ENCODE results near the gene RD3L. TPM values are rescaled to one million over a fixed set of nuclear protein-coding genes. Genes with fewer than 3 reads are reported as not detected.
"Not testable (repeated sequence)": the region's sequence is repeated elsewhere in the genome, so short reads cannot be mapped to it uniquely, and the experiment has no call there.

Gene RD3L
- total RNA-seq = not detected
- not detected for polyA plus RNA-seq
- 0 reads per million in 6 experiments for total RNA-seq

GRCh38 chr14:103941973-103942736, at the start of gene RD3L:
TSS of gene RD3L (minus strand) at chr14:103942529. CDS start at chr14:103941695, 834 bp downstream.
- ATAC-seq (no peak), DNase-seq (no peak)
- H3K36me3 Mint-ChIP-seq = peaks cover 0 to 9% (median 0%) of the 10 kb centered on the region in 3 donors
- H3K4me1 Mint-ChIP-seq = no peaks in the 10 kb centered on the region
- H3K27ac Mint-ChIP-seq = no peak within 1 kb of the TSS
- POLR2A ChIA-PET = no interaction called here
- no peak within 1 kb of the TSS for H3K4me3 Mint-ChIP-seq
- H3K9me3 Mint-ChIP-seq = peaks cover 0 to 9% (median 0%) of the 10 kb centered on the region in 9 donors
- H3K27me3 Mint-ChIP-seq = peaks cover 16 to 46% (median 26%) of the 10 kb centered on the region in 5 donors

GRCh38 chr14:103989964-103990363, 47.6 kb upstream of the RD3L start:
- Mint-ChIP-seq H3K4me3 (peak overlapping the region in 1 of 10 donors; percentile 30), H3K27ac (no peak overlapping the region), H3K36me3 (peaks cover 6 to 15% (median 12%) of the 10 kb centered on the region in 3 donors), H3K27me3 (peaks cover 13 to 38% (median 27%) of the 10 kb centered on the region in 5 donors), H3K9me3 (peaks cover 7 to 31% (median 19%) of the 10 kb centered on the region in 9 donors), H3K4me1 (no peaks in the 10 kb centered on the region)
- POLR2A ChIA-PET = no interaction called here
- DNase-seq (no peak), ATAC-seq (no peak)

DNA sequence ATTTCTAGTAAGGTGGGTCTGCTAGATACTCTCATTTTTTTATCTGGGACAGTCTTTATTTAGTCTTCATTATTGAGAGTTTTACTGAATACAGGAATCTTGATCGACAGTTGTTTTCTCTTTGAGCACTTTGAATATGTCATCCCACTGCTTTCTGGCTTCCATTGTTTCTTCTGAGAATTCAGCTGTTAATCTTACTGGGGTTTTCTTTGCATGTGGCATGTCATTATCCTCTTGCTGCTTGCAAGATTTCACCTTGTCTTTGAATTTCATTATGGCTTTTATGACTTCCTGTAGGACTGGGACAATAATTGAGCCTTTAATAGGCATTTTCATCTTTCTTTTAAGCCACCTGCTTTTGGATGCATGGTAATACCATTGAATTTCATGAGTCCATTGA, 46.7 kb upstream of the RD3L start:
- Mint-ChIP-seq H3K9me3 (peaks cover 7 to 33% (median 19%) of the 10 kb centered on the region in 9 donors), H3K4me3 (no peak overlapping the region), H3K4me1 (no peaks in the 10 kb centered on the region), H3K27me3 (peaks cover 13 to 38% (median 27%) of the 10 kb centered on the region in 5 donors), H3K27ac (no peak overlapping the region), H3K36me3 (peaks cover 6 to 15% (median 12%) of the 10 kb centered on the region in 3 donors)
- DNase-seq (no peak), ATAC-seq (no peak)
- POLR2A ChIA-PET = no interaction called here

- Mint-ChIP-seq H3K27ac (no peak overlapping the region), H3K4me1 (no peaks in the 10 kb centered on the region), H3K36me3 (peaks cover 2 to 9% (median 4%) of the 10 kb centered on the region in 3 donors), H3K9me3 (peaks cover 5 to 26% (median 13%) of the 10 kb centered on the region in 9 donors), H3K4me3 (no peak overlapping the region), H3K27me3 (peaks cover 5 to 20% (median 12%) of the 10 kb centered on the region in 5 donors)
- POLR2A ChIA-PET = no interaction called here
- DNase-seq (no peak), ATAC-seq (no peak)
These were observed 41.9 kb upstream of the RD3L start for GRCh38 chr14:103984196-103984595.

DNA sequence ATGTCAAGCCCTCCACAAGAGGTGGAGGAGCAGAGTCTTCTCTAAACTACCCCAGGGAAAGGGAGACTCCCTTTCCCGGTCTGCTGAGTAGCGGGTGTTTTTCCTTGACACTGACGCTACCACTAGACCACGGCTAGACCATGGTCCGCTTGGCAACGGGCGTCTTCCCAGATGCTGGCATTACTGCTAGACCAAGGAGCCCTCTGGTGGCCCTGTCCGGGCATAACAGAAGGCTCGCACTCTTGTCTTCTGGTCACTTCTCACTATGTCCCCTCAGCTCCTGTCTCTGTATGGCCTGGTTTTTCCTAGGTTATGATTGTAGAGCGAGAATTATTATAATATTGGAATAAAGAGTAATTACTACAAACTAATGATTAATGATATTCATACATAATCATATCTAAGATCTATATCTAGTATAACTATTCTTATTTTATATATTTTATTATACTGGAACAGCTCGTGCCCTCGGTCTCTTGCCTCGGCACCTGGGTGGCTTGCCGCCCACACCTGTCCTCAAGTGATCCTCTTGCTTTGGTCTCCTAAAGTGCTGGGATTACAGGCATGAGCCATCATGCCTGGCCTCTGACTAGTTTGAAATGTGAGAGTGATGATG, 38.4 kb upstream of the RD3L start:
- POLR2A ChIA-PET, H3K36me3 Mint-ChIP-seq, ATAC-seq, H3K27ac Mint-ChIP-seq, H3K4me3 Mint-ChIP-seq, H3K4me1 Mint-ChIP-seq, DNase-seq: not testable (repeated sequence)
- H3K27me3 Mint-ChIP-seq = peaks cover 0 to 13% (median 9%) of the 10 kb centered on the region in 5 donors
- peaks cover 0 to 12% (median 0%) of the 10 kb centered on the region in 9 donors for H3K9me3 Mint-ChIP-seq

GRCh38 chr14:103974575-103974974, 32.2 kb upstream of the RD3L start:
- Mint-ChIP-seq H3K4me3 (no peak overlapping the region), H3K9me3 (no peaks in the 10 kb centered on the region), H3K27ac (no peak overlapping the region), H3K4me1 (no peaks in the 10 kb centered on the region), H3K36me3 (no peaks in the 10 kb centered on the region), H3K27me3 (peaks cover 0 to 9% (median 9%) of the 10 kb centered on the region in 5 donors)
- POLR2A ChIA-PET = no interaction called here
- no peak for ATAC-seq
- DNase-seq = no peak

DNA sequence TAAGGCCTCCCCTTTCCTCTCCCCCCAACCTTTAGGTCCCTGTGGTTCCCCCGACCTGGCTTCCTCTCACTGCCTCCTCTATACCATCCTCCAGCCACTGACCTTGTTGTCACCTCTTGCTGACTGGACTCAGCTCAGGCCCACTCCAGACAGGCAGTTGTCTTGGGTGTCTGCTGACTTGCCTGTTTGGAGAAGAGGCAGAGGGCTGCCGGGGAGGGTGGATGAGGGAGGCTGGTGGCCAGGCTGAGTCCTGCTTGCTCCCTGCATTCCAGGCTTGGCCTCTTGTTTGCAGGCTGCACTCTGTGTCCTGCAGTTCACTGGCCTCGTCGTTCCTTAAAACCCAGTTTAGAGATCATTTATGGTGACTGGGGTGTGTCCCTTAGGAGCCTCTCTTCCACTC, 31.0 kb upstream of the RD3L start:
- H3K36me3 Mint-ChIP-seq = no peaks in the 10 kb centered on the region
- no peak for DNase-seq
- no peaks in the 10 kb centered on the region for H3K4me1 Mint-ChIP-seq
- H3K27me3 Mint-ChIP-seq = peaks cover 0 to 9% (median 6%) of the 10 kb centered on the region in 5 donors
- no peak for ATAC-seq
- H3K9me3 Mint-ChIP-seq = no peaks in the 10 kb centered on the region
- H3K4me3 Mint-ChIP-seq = no peak overlapping the region
- H3K27ac Mint-ChIP-seq = no peak overlapping the region
- POLR2A ChIA-PET = no interaction called here

- ATAC-seq (no peak), DNase-seq (no peak)
- POLR2A ChIA-PET = no interaction called here
- Mint-ChIP-seq H3K36me3 (no peaks in the 10 kb centered on the region), H3K27ac (no peak overlapping the region), H3K4me3 (no peak overlapping the region), H3K27me3 (peaks cover 0 to 13% (median 12%) of the 10 kb centered on the region in 5 donors), H3K9me3 (no peaks in the 10 kb centered on the region), H3K4me1 (no peaks in the 10 kb centered on the region)
These were observed 27.6 kb upstream of the RD3L start for GRCh38 chr14:103969961-103970360.

DNA sequence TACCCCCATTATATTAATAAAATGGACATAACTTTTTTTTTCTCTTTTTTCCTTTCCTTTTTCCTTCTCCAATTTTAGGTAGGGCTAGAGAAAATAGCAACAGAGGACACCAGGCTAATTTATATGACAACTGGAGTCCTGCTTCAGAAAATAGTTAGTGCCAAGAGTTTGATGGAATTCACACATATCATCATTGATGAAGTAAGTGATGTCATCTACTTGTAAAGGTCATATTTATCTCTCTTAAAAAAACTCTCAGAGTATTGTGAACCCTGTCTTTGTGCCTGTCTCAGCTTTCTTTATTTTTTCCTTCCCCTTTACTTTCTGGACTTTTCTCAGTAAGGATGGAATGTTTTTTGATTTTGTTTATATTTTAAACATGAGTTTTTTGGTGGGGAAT, 24.3 kb upstream of the RD3L start:
- H3K4me1 Mint-ChIP-seq = no peaks in the 10 kb centered on the region
- POLR2A ChIA-PET = no interaction called here
- no peak overlapping the region for H3K27ac Mint-ChIP-seq
- H3K27me3 Mint-ChIP-seq = peaks cover 0 to 12% (median 10%) of the 10 kb centered on the region in 5 donors
- ATAC-seq (no peak), DNase-seq (no peak)
- H3K36me3 Mint-ChIP-seq = no peaks in the 10 kb centered on the region
- no peaks in the 10 kb centered on the region for H3K9me3 Mint-ChIP-seq
- no peak overlapping the region for H3K4me3 Mint-ChIP-seq

DNA sequence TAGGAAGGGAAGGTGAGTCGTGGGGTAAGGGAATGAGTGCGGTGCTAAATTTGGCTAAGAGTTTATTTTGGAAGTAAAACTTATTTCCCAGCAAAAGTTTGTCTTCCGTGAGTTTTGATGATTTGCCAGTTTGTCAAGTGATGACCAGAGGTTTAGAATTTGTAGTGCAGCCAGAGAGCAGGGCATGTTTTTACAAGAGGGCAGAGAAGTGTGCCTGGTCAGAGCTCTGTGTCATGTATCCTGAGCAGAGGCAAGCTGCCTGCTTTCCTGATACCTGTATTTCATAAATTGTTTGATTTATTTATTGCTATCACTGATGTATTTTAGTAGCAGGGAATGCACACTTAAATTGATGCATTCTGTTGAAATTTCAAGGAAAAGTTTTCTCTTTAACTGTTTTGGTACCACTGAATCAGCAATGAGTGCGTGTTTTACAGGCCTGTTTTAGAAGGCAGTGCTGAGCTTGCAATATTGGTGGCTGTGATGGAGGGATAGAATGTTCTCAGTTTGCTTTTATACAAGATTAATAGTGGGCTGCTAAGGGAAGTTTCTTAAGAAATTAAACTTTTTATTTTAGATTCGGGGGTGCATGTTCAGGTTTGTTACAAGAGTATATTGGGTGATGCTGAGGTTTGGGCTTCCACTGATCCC, 19.7 kb upstream of the RD3L start:
- DNase-seq (no peak), ATAC-seq (no peak)
- POLR2A ChIA-PET = interaction anchor here (0.6 kb wide), 1 partner anchor 24 kb away, joined by 3 read pairs; no protein-coding TSS in a partner anchor
- Mint-ChIP-seq H3K36me3 (no peaks in the 10 kb centered on the region), H3K4me3 (no peak overlapping the region), H3K27me3 (peaks cover 0 to 8% (median 0%) of the 10 kb centered on the region in 5 donors), H3K4me1 (no peaks in the 10 kb centered on the region), H3K27ac (no peak overlapping the region), H3K9me3 (no peaks in the 10 kb centered on the region)

- DNase-seq = no peak
- Mint-ChIP-seq H3K27me3 (peaks cover 0 to 6% (median 0%) of the 10 kb centered on the region in 5 donors), H3K9me3 (no peaks in the 10 kb centered on the region), H3K27ac (no peak overlapping the region), H3K4me3 (no peak overlapping the region), H3K36me3 (peaks cover 0 to under 1% (median 0%) of the 10 kb centered on the region in 3 donors), H3K4me1 (no peaks in the 10 kb centered on the region)
- ATAC-seq = no peak
- POLR2A ChIA-PET = interaction anchor here (0.6 kb wide), 1 partner anchor 67 kb away, joined by 3 read pairs; no protein-coding TSS in a partner anchor
These were observed 18.2 kb upstream of the RD3L start for GRCh38 chr14:103960457-103961055.

DNA sequence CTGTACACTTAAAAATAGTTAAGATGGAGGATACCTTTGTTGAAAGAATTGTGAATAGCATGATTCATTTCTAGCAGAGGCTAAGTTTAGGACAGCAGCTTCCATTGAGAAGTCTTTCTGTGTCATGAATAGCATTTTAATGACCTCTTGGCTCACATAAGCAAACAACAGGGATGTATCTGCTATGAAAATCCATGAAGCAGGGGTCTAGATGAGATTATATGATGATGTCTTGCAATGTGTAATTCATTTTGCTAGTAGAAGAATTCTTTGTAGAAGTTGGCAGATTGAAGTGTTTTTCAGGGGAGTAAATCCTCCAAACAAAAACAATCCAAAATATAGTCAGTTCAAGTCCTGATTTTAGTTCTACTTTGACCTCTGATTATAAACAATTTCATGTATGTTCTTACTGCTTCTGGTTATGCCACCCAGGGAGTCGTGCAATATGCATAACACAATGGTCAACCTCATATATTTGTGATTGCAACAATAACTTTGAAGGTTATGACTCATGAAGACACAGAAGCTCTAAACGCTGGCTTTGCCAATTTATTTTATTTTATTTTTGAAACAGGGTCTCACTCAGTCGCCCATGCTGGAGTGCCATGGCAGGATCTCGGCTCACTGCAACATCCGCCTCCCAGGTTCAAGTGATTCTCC, 6.9 kb upstream of the RD3L start:
- peaks cover 0 to 9% (median 0%) of the 10 kb centered on the region in 3 donors for H3K36me3 Mint-ChIP-seq
- H3K4me1 Mint-ChIP-seq = peaks cover 0 to 3% (median 0%) of the 10 kb centered on the region in 4 donors
- POLR2A ChIA-PET = no interaction called here
- no peak for DNase-seq
- ATAC-seq = no peak
- peaks cover 21 to 39% (median 27%) of the 10 kb centered on the region in 5 donors for H3K27me3 Mint-ChIP-seq
- H3K27ac Mint-ChIP-seq = no peak overlapping the region
- H3K9me3 Mint-ChIP-seq = peaks cover 0 to 9% (median 0%) of the 10 kb centered on the region in 9 donors
- H3K4me3 Mint-ChIP-seq = no peak overlapping the region

All from naive thymus-derived CD8-positive, alpha-beta T cell (primary cell).